HEK293 (cell line): ENCODE data around the gene TMEM41A.

Experiments used
- CTCF ChIA-PET: fragments of 350-600 bp; formaldehyde crosslinking; extraction: SDS; loops from one replicate; lab custom pipeline; 2021; ENCODE audit warnings: antibody characterized with exemption; lab: Yijun Ruan, JAX
- POLR2A ChIA-PET: fragments of 300-600 bp; formaldehyde crosslinking; extraction: SDS; loops from one replicate; lab custom pipeline; 2020; ENCODE audit warnings: antibody characterized with exemption, inconsistent platforms; lab: Yijun Ruan, JAX
- H3K27ac ChIP-seq: fragments of 200-500 bp; sonication (Bioruptor generic); 2 replicates; pipeline ENCODE4 v1.5.1; 2014; ENCODE audit warnings: low read depth, low read length, control low read depth, inconsistent platforms; ENCODE audit errors: extremely low read depth
- H3K36me3 ChIP-seq, 2 experiments: fragments of 200-500 bp in 1 of 2; sonication (Bioruptor generic) in 1 of 2; 1 replicate in 1 of 2; 2 replicates in 1 of 2; pipeline ENCODE4 v1.5.1; 2014 to 2017; ENCODE audit warnings: inconsistent platforms in 2 of 2, low read length in 2 of 2; ENCODE audit not compliant: control insufficient read depth in 2 of 2, insufficient read depth in 1 of 2
- H3K4me1 ChIP-seq: fragments of 200-500 bp; sonication (Bioruptor generic); 2 replicates; pipeline ENCODE4 v1.5.1; 2014; ENCODE audit warnings: mild to moderate bottlenecking, low read length, inconsistent platforms; ENCODE audit not compliant: control insufficient read depth, insufficient read depth
- H3K4me3 ChIP-seq: 2 replicates; pipeline ENCODE4 v1.5.1; 2011; ENCODE audit warnings: low read depth, mild to moderate bottlenecking, control low read depth, low read length, moderate library complexity
- H3K9me3 ChIP-seq: fragments of 200-500 bp; sonication (Bioruptor generic); 2 replicates; pipeline ENCODE4 v1.5.1; 2014; ENCODE audit warnings: low read depth, low read length, inconsistent platforms; ENCODE audit not compliant: control insufficient read depth, insufficient read depth
- GLI2 ChIP-seq: fragments of 450-650 bp; formaldehyde crosslinking; IDR thresholded peaks from 2 replicates; pipeline ENCODE4; 2017; ENCODE audit warnings: missing biosample characterization, missing genetic modification characterization, low read depth, borderline replicate concordance
- GLIS1 ChIP-seq: fragments of 450-650 bp; formaldehyde crosslinking; IDR thresholded peaks from 2 replicates; pipeline ENCODE4 v1.5.1; 2016; ENCODE audit warnings: missing biosample characterization, missing genetic modification characterization
- INSM2 ChIP-seq: fragments of 450-650 bp; formaldehyde crosslinking; IDR thresholded peaks from 2 replicates; pipeline ENCODE4 v1.5.1; 2016; ENCODE audit warnings: missing biosample characterization, missing genetic modification characterization
- KLF1 ChIP-seq: fragments of 450-650 bp; formaldehyde crosslinking; IDR thresholded peaks from 2 replicates; pipeline ENCODE4 v1.5.1; 2016; ENCODE audit warnings: missing biosample characterization, missing genetic modification characterization
- KLF10 ChIP-seq: fragments of 450-650 bp; IDR thresholded peaks from 2 replicates; pipeline ENCODE4 v1.5.1; 2018; ENCODE audit warnings: missing biosample characterization, mild to moderate bottlenecking, missing genetic modification characterization
- KLF8 ChIP-seq: fragments of 450-650 bp; formaldehyde crosslinking; IDR thresholded peaks from 2 replicates; pipeline ENCODE4 v1.5.1; 2016; ENCODE audit warnings: missing biosample characterization, missing genetic modification characterization
- MEIS1 ChIP-seq: sonication (generic); formaldehyde crosslinking; IDR thresholded peaks from 2 replicates; pipeline ENCODE4 v1.8.1; 2022; ENCODE audit warnings: missing genetic modification reagents, mild to moderate bottlenecking, borderline replicate concordance
- OSR2 ChIP-seq: fragments of 450-650 bp; formaldehyde crosslinking; IDR thresholded peaks from 2 replicates; pipeline ENCODE4 v1.5.1; 2016; ENCODE audit warnings: missing biosample characterization, missing genetic modification characterization
- PRDM6 ChIP-seq: fragments of 450-650 bp; formaldehyde crosslinking; IDR thresholded peaks from 2 replicates; pipeline ENCODE4 v1.5.1; 2017; ENCODE audit warnings: missing biosample characterization, missing genetic modification characterization
- SCRT1 ChIP-seq: fragments of 450-650 bp; formaldehyde crosslinking; IDR thresholded peaks from 2 replicates; pipeline ENCODE4 v1.5.1; 2016; ENCODE audit warnings: missing biosample characterization, missing genetic modification characterization, borderline replicate concordance
- SP7 ChIP-seq: fragments of 450-650 bp; formaldehyde crosslinking; IDR thresholded peaks from 2 replicates; pipeline ENCODE4 v1.5.1; 2016; ENCODE audit warnings: missing biosample characterization, missing genetic modification characterization
- ZNF132 ChIP-seq: fragments of 450-650 bp; formaldehyde crosslinking; IDR thresholded peaks from 2 replicates; pipeline ENCODE4 v1.5.1; 2017; ENCODE audit warnings: missing biosample characterization, missing genetic modification characterization, borderline replicate concordance
- ZNF133 ChIP-seq: fragments of 450-650 bp; formaldehyde crosslinking; IDR thresholded peaks from 2 replicates; pipeline ENCODE4 v1.5.1; 2016; ENCODE audit warnings: missing biosample characterization, missing genetic modification characterization
- ZNF140 ChIP-seq: fragments of 450-650 bp; formaldehyde crosslinking; IDR thresholded peaks from 2 replicates; pipeline ENCODE4 v1.5.1; 2016; ENCODE audit warnings: missing biosample characterization, missing genetic modification characterization
- ZNF19 ChIP-seq: fragments of 450-650 bp; formaldehyde crosslinking; IDR thresholded peaks from 2 replicates; pipeline ENCODE4; 2016; ENCODE audit warnings: missing biosample characterization, missing genetic modification characterization, low read depth
- ZNF211 ChIP-seq: fragments of 450-650 bp; formaldehyde crosslinking; IDR thresholded peaks from 2 replicates; pipeline ENCODE4 v1.5.1; 2016; ENCODE audit warnings: low read depth, missing biosample characterization, missing genetic modification characterization
- ZNF23 ChIP-seq: fragments of 450-650 bp; formaldehyde crosslinking; IDR thresholded peaks from 2 replicates; pipeline ENCODE4 v1.5.1; 2016; ENCODE audit warnings: missing biosample characterization, missing genetic modification characterization, borderline replicate concordance
- ZNF311 ChIP-seq: fragments of 450-650 bp; formaldehyde crosslinking; IDR thresholded peaks from 2 replicates; pipeline ENCODE4 v1.5.1; 2017; ENCODE audit warnings: missing biosample characterization, missing genetic modification characterization, borderline replicate concordance
- ZNF404 ChIP-seq: fragments of 450-650 bp; formaldehyde crosslinking; IDR thresholded peaks from 2 replicates; pipeline ENCODE4 v1.5.1; 2017; ENCODE audit warnings: missing biosample characterization, missing genetic modification characterization
- ZNF426 ChIP-seq: fragments of 450-650 bp; formaldehyde crosslinking; IDR thresholded peaks from 2 replicates; pipeline ENCODE4 v1.5.1; 2017; ENCODE audit warnings: missing biosample characterization, missing genetic modification characterization, mild to moderate bottlenecking, inconsistent platforms, moderate library complexity
- ZNF449 ChIP-seq: fragments of 450-650 bp; formaldehyde crosslinking; IDR thresholded peaks from 2 replicates; pipeline ENCODE4 v1.5.1; 2017; ENCODE audit warnings: missing biosample characterization, mild to moderate bottlenecking, missing genetic modification characterization, moderate library complexity
- ZNF530 ChIP-seq: fragments of 450-650 bp; formaldehyde crosslinking; IDR thresholded peaks from 2 replicates; pipeline ENCODE4 v1.5.1; 2016; ENCODE audit warnings: low read depth, missing biosample characterization, missing genetic modification characterization
- ZNF548 ChIP-seq: fragments of 450-650 bp; formaldehyde crosslinking; IDR thresholded peaks from 2 replicates; pipeline ENCODE4 v1.5.1; 2016; ENCODE audit warnings: missing biosample characterization, missing genetic modification characterization
- ZNF596 ChIP-seq: fragments of 450-650 bp; IDR thresholded peaks from 2 replicates; pipeline ENCODE4 v1.5.0; 2018; ENCODE audit warnings: missing biosample characterization, mild to moderate bottlenecking, missing genetic modification characterization, moderate library complexity
- ZNF610 ChIP-seq: fragments of 450-650 bp; formaldehyde crosslinking; IDR thresholded peaks from 2 replicates; pipeline ENCODE4 v1.5.1; 2016; ENCODE audit warnings: missing biosample characterization, missing genetic modification characterization, borderline replicate concordance
- ZNF629 ChIP-seq: fragments of 450-650 bp; formaldehyde crosslinking; IDR thresholded peaks from 2 replicates; pipeline ENCODE4 v1.5.1; 2017; ENCODE audit warnings: missing biosample characterization, missing genetic modification characterization
- ZNF660 ChIP-seq: fragments of 450-650 bp; IDR thresholded peaks from 2 replicates; pipeline ENCODE4 v1.5.1; 2018; ENCODE audit warnings: missing biosample characterization, mild to moderate bottlenecking, missing genetic modification characterization
- ZNF76 ChIP-seq: fragments of 450-650 bp; formaldehyde crosslinking; IDR thresholded peaks from 2 replicates; pipeline ENCODE4; 2016; ENCODE audit warnings: low read depth, missing biosample characterization, missing genetic modification characterization, borderline replicate concordance
- ZNF776 ChIP-seq: fragments of 450-650 bp; formaldehyde crosslinking; IDR thresholded peaks from 2 replicates; pipeline ENCODE4 v1.5.0; 2017; ENCODE audit warnings: missing biosample characterization, missing genetic modification characterization, borderline replicate concordance
- ZSCAN23 ChIP-seq: fragments of 450-650 bp; formaldehyde crosslinking; IDR thresholded peaks from 2 replicates; pipeline ENCODE4 v1.5.1; 2016; ENCODE audit warnings: missing biosample characterization, missing genetic modification characterization
- ZSCAN4 ChIP-seq: fragments of 450-650 bp; formaldehyde crosslinking; IDR thresholded peaks from 2 replicates; pipeline ENCODE4 v1.5.1; 2017; ENCODE audit warnings: missing biosample characterization, missing genetic modification characterization

TMEM41A gene

GRCh38 chr3:185528532-185528931 lies 29.7 kb upstream of the TMEM41A start (continued):
- no peak for TF ChIP-seq MEIS1
- TF ChIP-seq ZNF133 (tag by site-specific recombination): no peak
- no peak for TF ChIP-seq ZNF132 (tag by site-specific recombination)
- no peak for TF ChIP-seq ZNF23
- TF ChIP-seq GLI2 (tag by site-specific recombination): no peak
- TF ChIP-seq ZNF610 (tag by site-specific recombination): no peak
- no peak for TF ChIP-seq SCRT1 (tag by site-specific recombination)
- no peak for TF ChIP-seq ZNF140 (tag by site-specific recombination)

- H3K4me3 ChIP-seq: no peak overlapping the region
- H3K4me1 ChIP-seq: no peaks in the 10 kb centered on the region
- H3K36me3 ChIP-seq: no peaks in the 10 kb centered on the region
- ChIA-PET CTCF (interaction anchor here (0.6 kb wide), 1 partner anchor 24 kb away, joined by 3 read pairs; no protein-coding TSS in a partner anchor), POLR2A (no interaction called here)
- H3K9me3 ChIP-seq: no peaks in the 10 kb centered on the region
- no peak overlapping the region for H3K27ac ChIP-seq
- TF ChIP-seq ZNF76 (tag by site-specific recombination): no peak
- peak; percentile 63; the same call in 1 of the 2 replicates for TF ChIP-seq GLIS1 (tag by site-specific recombination)
- TF ChIP-seq ZNF548 (tag by site-specific recombination): no peak
- TF ChIP-seq ZSCAN23 (tag by site-specific recombination): no peak
- TF ChIP-seq KLF1 (tag by site-specific recombination): no peak
- TF ChIP-seq ZNF311 (tag by site-specific recombination): no peak
- TF ChIP-seq KLF8: 0 out of 2 replicates have a peak, but pooled peaks have one; percentile 39
- no peak for TF ChIP-seq ZNF140 (tag by site-specific recombination)
- TF ChIP-seq ZNF776: no peak
- no peak for TF ChIP-seq PRDM6
- 0 out of 2 replicates have a peak, but pooled peaks have one; percentile 23 for TF ChIP-seq OSR2 (tag by site-specific recombination)
- TF ChIP-seq ZNF530 (tag by site-specific recombination): no peak
- peak; percentile 71 for TF ChIP-seq INSM2 (tag by site-specific recombination)
- TF ChIP-seq ZNF449: no peak
- no peak for TF ChIP-seq ZNF404 (tag by site-specific recombination)
- no peak for TF ChIP-seq ZNF211 (tag by site-specific recombination)
- TF ChIP-seq SP7 (tag by site-specific recombination): peak; percentile 68
- TF ChIP-seq GLI2 (tag by site-specific recombination): no peak
- no peak for TF ChIP-seq ZNF596 (tag by site-specific recombination)
- no peak for TF ChIP-seq ZSCAN4 (tag by site-specific recombination)
- no peak for TF ChIP-seq ZNF426 (tag by site-specific recombination)
- no peak for TF ChIP-seq KLF10 (tag by site-specific recombination)
- no peak for TF ChIP-seq ZNF19 (tag by site-specific recombination)
- TF ChIP-seq ZNF629 (tag by site-specific recombination): peak; percentile 79
- 0 out of 2 replicates have a peak, but pooled peaks have one; percentile 35 for TF ChIP-seq ZNF660 (tag by site-specific recombination)
Observed at GRCh38 chr3:185527364-185527763, 28.5 kb upstream of the TMEM41A start.
